ENCODE measurements around the gene IZUMO2.

- no peak for TF ChIP-seq CTCF (IDR thresholded peaks at IDR 0.05)
- no peak for TF ChIP-seq ZFX (IDR thresholded peaks at IDR 0.05; ENCODE audit: borderline replicate concordance)
These were observed 29.6 kb upstream of the IZUMO2 start for GRCh38 chr19:50192463-50193211.

Measured in 22Rv1 (cell line).